Aorta (tissue), 5 donors: ENCODE results near the gene SLCO2A1. TPM values are rescaled to one million over a fixed set of nuclear protein-coding genes. Genes with fewer than 3 reads are reported as not detected.

Source experiments
- ATAC-seq: fragments of 200-7000 bp; cut with Tn5 transposase; one replicate; pipeline ENCODE4 v1.9.1; 2022; ENCODE audit warnings: moderate library complexity; ENCODE audit not compliant: low FRiP score
- DNase-seq, 2 donors: peaks; one replicate each; pipeline ENCODE4 v3.0.0-alpha.2; 2020
- H3K27ac ChIP-seq, 2 donors: one replicate each; pipeline ENCODE4 v1.5.1; 2013; ENCODE audit warnings: low read length in 2 of 2, mild to moderate bottlenecking in 2 of 2, moderate library complexity in 2 of 2, control low read depth in 1 of 2, inconsistent platforms in 1 of 2, low read depth in 1 of 2
- H3K27me3 ChIP-seq, 2 donors: one replicate each; pipeline ENCODE4 v1.6.1; 2013; ENCODE audit warnings: control low read depth in 1 of 2, low read length in 1 of 2, mild to moderate bottlenecking in 1 of 2, moderate library complexity in 1 of 2; ENCODE audit not compliant: insufficient read depth in 2 of 2, control insufficient read depth in 1 of 2
- H3K36me3 ChIP-seq, 2 donors: one replicate each; pipeline ENCODE4 v1.6.1; 2013; ENCODE audit warnings: control low read depth in 1 of 2, low read length in 1 of 2, mild to moderate bottlenecking in 1 of 2; ENCODE audit not compliant: insufficient read depth in 2 of 2, control insufficient read depth in 1 of 2
- H3K4me1 ChIP-seq, 2 donors: one replicate each; pipeline ENCODE4 v1.6.1; 2013; ENCODE audit warnings: low read length in 2 of 2, control low read depth in 1 of 2, mild to moderate bottlenecking in 1 of 2, moderate library complexity in 1 of 2; ENCODE audit not compliant: insufficient read depth in 2 of 2, control insufficient read depth in 1 of 2
- H3K4me3 ChIP-seq, 2 donors: one replicate each; pipeline ENCODE4 v1.5.1; 2013; ENCODE audit warnings: low read length in 2 of 2, control low read depth in 1 of 2, mild to moderate bottlenecking in 1 of 2
- H3K9me3 ChIP-seq: one replicate; pipeline ENCODE4 v1.6.1; 2013; ENCODE audit warnings: mild to moderate bottlenecking, low read length; ENCODE audit not compliant: control insufficient read depth
- WGBS, 2 donors: extraction: QIAGEN DNeasy Blood & Tissue Kit; methylation state at CpG; one replicate each; pipeline ENCODE4 v1.1.7; 2013; 5-methylcytosine and 5-hydroxymethylcytosine counted together
- intact Hi-C, 2 donors: fragments of 100-400 bp; cut with DNase I; formaldehyde crosslinking; loops; one replicate each; pipeline versions ENCODE4 v1.14.2 to v1.15.0; 2022
- polyA plus RNA-seq, 2 donors: library from polyadenylated mRNA; stranded (reverse); fragments of 200-250 nt; gene quantifications; one replicate each; pipeline ENCODE4 v1.2.3, GENCODE V29; 2013
- total RNA-seq, 2 donors: library from RNA; stranded (reverse); fragmentation: NEBNext Ultra II Directional; extraction: Animal tissue kit (Norgen Biotek cat#: 25700); gene quantifications; one replicate each; pipeline ENCODE4 v1.2.1, GENCODE V29; 2021
- donor health status: healthy with polysubstance abuse.
- donor health status: Bipolar disorder and iron deficiency.
- donor health status: DM: no; HTN: no; CAD: no.
- donor health status: DM: no; HTN: no; CAD: no.
- donor health status: DM: yes; HTN: yes; CAD: no.

SLCO2A1 gene
- total and polyA plus RNA-seq, 4 donors: 0.25 to 101 (median 49.8) TPM

DNA sequence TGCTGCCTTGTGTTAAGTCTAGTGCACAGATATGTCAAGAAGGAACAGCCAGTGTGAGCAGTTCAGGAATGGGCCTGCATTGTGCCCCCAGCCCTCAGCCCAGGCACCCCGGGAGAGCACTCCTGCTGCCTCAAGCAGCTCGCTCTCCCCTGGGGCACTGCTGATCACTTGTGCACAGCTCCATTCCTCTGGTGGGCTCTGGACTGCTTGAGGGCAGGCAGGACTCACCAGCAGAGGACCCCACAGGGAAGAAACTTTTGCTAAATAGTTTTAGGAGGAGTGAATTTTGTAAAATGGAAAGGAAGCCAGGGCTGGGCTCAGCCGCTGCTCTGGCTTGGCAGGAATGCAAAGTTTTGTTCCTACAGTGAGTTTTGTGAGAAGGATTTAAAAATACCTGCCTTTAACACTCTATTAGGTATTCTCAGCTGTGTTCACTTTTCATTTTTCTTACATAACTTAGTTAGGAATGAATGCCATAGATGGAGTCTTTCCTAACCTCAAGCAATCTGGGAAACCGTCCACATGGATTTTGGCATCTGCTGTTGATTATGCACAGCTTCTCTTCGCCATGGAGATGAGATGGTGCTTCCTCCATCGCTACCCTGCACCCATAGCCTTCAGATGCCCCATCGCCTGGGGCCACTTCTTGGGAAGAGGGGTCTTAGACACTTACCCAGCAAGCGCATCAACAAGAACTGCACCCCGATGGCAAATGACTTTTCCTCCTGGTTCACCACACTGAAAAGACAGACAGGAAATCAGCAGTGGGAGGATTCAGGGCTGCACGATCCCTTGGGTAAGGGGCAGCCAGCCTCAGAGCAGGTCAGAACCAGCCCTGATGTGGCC, 91.7 kb downstream of the SLCO2A1 start:
- H3K4me3 ChIP-seq: no peak overlapping the region
- peak overlapping the region in 1 of 2 donors; percentile 28 for H3K27ac ChIP-seq
- ATAC-seq: peak; percentile 43
- intact Hi-C loops: loop anchor here in 1 of 2 donors (10.0 kb wide), 1 partner anchor 207 kb away; no protein-coding TSS in a partner anchor
- no peaks in the 10 kb centered on the region for H3K27me3 ChIP-seq
- no peaks in the 10 kb centered on the region for H3K36me3 ChIP-seq
- H3K9me3 ChIP-seq: no peaks in the 10 kb centered on the region
- WGBS, 2 donors: 35 to 40% methylated on average over 10 of the region's 10 CpGs
- peak in 1 of 2 donors; percentile 65 for DNase-seq
- no peaks in the 10 kb centered on the region for H3K4me1 ChIP-seq

DNA sequence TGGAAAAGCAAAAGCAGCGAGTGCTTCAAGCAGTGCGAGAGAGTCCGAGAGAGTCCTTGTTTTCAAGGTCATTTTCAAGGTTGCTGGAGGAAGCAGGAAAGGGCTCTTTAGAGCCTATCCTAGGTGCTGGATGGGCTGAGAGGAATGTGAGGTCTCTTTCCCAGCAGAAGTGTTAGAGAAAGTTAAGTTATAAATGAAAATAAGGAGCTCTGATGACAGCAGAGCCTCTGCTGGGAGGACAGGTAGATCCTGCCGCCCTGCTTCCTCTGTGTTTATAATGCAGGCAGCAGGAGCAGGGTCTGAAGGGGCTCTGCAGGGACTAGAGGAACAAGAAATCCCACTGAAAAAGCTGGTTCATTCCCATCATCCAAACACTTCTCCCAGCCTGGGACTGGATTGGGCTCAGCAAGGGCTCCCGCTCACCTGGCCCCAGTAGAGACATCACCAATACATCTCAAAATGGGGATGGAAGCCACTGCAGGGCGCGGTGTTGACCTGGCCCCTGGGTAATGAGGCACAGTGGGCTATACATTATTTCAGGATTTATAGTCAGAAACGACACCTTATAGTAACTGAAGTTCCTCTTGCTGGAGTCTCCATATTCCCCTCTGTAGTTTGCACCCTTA, 92.6 kb downstream of the SLCO2A1 start:
- ATAC-seq (no peak), DNase-seq (peak in 1 of 2 donors; percentile 22)
- Histone ChIP-seq H3K4me1 (no peaks in the 10 kb centered on the region), H3K9me3 (no peaks in the 10 kb centered on the region), H3K4me3 (no peak overlapping the region), H3K36me3 (no peaks in the 10 kb centered on the region), H3K27ac (no peak overlapping the region), H3K27me3 (no peaks in the 10 kb centered on the region)
- intact Hi-C loops: loop anchor here in 1 of 2 donors (10.0 kb wide), 1 partner anchor 208 kb away; no protein-coding TSS in a partner anchor
- WGBS, 2 donors: 84 to 95% methylated on average over 8 of the region's 8 CpGs

DNA sequence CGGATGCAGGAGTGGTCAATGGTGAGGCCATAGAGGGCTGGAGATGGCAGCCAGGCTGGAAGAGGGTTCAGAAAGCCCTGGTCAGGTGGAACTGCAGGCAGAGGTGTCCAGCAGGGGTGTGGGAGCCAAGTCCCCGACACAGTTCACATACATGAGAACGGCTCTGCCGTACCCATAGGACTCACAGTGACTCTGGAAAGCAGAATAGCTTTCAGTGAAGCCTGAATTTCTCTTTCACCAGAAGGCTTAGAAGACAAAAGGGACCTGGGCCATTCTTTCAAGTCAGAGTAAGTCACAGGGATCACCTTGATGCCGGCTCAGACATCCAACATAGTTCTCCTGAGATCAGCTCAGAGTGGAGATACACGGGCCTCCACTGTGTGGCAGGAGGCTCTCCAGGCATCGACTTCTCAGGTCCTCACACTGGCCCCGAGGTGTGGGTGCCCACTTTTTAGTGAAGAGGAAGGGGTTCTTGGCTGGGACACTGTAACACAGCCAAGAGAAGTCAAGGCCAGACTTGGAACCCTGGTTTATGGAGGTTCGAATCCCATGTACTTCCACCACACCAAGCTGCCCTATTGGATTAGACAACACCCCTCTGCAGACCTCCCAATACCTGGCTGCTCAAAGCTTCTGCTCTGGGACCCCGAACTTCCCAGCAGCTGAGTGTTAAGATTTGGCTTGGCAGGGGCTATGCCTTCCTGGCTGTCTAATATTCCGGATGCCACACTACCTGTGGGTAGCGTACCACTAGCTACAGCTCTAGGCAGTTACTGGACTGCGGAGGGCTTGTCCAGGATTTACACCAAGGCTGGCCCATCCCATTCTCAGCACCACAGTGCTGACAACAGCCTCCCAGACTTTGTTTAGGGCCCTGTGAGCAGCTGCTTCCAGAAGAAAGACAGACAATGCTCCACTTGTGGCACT, 93.6 kb downstream of the SLCO2A1 start:
- no peak overlapping the region for H3K27ac ChIP-seq
- no peaks in the 10 kb centered on the region for H3K9me3 ChIP-seq
- no peak for ATAC-seq
- intact Hi-C loops: loop anchor here in 1 of 2 donors (10.0 kb wide), 1 partner anchor 209 kb away; no protein-coding TSS in a partner anchor
- no peak for DNase-seq
- no peaks in the 10 kb centered on the region for H3K36me3 ChIP-seq
- WGBS, 2 donors: 91 to 95% methylated on average over 13 of the region's 13 CpGs
- no peaks in the 10 kb centered on the region for H3K27me3 ChIP-seq
- no peaks in the 10 kb centered on the region for H3K4me1 ChIP-seq
- H3K4me3 ChIP-seq: no peak overlapping the region

DNA sequence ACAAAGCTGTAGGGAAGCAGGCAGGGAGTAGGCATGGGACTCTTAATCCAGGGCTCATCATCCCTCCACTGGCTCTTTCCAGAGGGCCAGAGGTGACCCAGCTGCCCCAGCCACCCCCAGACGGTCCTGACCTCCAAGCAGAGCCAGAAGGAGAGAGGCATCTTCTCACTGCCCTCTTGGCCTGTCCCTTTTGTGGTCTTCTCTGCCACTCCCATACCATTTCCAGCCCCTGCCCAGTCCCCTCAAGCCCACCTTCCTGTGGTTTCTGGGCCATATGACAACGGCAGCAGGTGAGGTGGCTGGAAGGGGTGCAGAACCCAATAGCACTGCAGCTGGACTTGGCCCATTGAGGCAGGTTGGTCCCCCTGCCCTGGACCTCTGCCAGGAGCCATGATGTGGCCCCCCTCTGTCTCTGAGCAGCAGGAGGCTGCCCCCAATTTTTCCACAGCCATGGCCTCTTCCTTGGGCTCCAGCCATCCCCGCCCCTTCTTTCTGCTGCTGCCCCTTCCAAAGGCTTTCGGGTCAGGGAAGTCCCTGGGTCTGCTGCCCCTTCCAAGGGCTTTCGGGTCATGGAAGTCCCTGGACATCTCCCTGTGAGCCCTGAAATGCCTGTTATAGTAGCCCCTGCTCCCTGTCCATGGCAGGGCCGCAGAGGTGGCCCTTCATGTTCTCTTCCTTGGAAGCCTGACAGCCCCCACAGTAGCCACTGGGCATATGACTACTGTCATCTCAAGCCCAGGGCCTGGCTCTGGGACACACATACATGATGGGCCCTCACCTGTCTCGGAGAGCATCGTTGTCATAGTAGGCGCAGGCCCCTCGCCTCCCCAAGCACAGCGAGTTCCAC, 94.5 kb downstream of the SLCO2A1 start:
- ATAC-seq (no peak), DNase-seq (peak in 1 of 2 donors; percentile 66)
- intact Hi-C loops: loop anchor here in 1 of 2 donors (5.0 to 10.0 kb wide), 2 partner anchors 102 to 210 kb away; no protein-coding TSS in a partner anchor
- 87 to 93% methylated on average over 11 of the region's 11 CpGs for WGBS, 2 donors
- Histone ChIP-seq H3K4me3 (no peak overlapping the region), H3K27me3 (no peaks in the 10 kb centered on the region), H3K27ac (no peak overlapping the region), H3K36me3 (no peaks in the 10 kb centered on the region), H3K4me1 (no peaks in the 10 kb centered on the region), H3K9me3 (no peaks in the 10 kb centered on the region)

DNA sequence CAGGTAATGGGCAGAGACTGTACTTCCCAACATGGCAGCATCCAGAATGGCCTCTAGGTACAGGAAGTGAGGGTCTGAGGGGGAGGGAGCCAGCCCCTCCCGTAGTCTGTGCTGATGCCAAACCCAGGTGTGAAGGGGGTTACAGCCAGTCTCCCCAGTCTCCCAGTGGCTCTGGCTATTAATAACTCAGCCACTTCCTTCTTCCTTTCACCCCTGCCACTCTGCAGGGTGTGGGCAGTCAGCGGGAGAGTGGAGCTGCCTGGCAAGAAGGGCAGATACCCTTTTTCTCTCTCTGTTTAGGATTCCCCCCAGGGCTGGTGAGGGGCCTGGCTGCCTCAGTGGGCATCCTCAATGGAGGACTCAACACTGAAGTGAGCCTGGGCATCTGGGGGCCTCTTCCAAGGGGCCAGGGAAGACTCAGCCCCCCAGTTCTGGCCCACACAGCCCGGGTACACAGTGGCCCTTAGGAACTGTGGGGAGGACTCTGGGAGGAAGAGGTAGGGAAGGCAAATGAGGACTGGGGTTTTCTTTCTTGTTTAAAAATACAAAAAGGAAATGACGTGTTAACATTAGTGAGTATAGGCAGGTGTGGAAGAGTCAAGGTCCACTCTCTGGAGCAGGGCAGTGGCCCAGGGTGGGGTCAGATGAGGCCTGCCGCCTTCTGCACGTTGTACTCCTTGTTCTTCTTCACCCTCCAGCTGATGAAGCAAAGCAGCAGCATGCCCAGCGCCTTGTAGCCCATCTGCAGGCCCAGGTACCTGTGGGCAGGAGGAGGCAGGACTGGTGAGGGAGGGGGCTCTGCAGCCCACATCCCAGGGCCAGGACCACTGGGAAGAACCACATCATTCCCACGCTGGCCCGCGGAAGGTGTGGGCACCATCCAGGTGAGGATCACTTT, 95.4 kb downstream of the SLCO2A1 start:
- intact Hi-C loops: loop anchor here in 1 of 2 donors (5.0 to 10.0 kb wide), 2 partner anchors 103 to 210 kb away; no protein-coding TSS in a partner anchor

DNA sequence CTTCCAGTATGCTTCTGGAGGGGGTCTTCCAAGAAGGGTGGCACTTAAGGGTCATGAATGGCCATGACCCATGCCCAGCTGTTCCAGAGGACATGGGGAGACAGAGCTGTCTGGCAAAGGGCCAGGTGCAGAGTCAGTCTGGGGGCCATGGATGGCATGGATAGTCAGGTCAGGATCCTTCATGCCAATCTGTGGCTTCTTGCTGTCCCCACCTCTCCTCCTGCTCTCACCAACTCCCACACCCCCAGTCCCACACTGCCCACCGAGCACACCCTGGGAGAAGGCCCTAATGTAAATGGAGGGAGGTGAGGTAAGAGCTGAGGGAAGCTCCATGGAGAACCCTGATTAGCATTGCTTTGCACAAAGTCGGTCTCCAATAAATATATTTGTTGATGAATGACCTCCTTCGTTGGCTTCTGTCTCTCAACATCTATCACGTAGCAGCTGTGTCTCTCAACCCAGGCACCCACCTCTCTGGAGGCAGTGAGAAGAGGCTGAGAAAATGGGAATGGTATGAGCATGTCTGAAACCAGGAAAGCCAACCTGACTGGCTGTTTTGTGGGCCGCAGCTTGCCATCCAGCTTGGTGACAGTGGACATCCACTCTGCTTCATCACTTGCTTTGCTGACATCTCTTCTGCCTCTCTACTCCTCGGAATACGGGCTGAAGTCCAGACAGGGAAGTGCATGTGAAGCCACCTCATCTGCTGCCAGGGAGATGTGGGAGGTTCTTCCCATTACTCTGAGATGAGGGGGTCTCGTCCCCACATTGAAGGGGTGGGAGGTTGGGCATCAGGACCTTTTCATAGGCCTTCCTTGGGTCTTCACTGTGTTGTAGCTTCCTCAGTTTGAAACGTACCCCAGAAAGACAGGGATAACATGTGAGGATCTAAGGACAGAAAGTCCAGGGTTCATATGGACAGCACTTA, 96.4 kb downstream of the SLCO2A1 start:
- H3K27me3 ChIP-seq: no peaks in the 10 kb centered on the region
- DNase-seq (peak in 1 of 2 donors; percentile 53), ATAC-seq (no peak)
- no peak overlapping the region for H3K4me3 ChIP-seq
- 95% methylated on average over 9 of the region's 9 CpGs for WGBS, 2 donors
- intact Hi-C loops: loop anchor here in 1 of 2 donors (5.0 to 10.0 kb wide), 2 partner anchors 104 to 211 kb away; no protein-coding TSS in a partner anchor
- H3K36me3 ChIP-seq: no peaks in the 10 kb centered on the region
- no peaks in the 10 kb centered on the region for H3K9me3 ChIP-seq
- H3K4me1 ChIP-seq: no peaks in the 10 kb centered on the region
- H3K27ac ChIP-seq: no peak overlapping the region

More for the DNA sequence above, 95.4 kb downstream of the SLCO2A1 start:
- H3K27me3 ChIP-seq: no peaks in the 10 kb centered on the region
- WGBS, 2 donors: 91 to 93% methylated on average over 10 of the region's 10 CpGs
- no peaks in the 10 kb centered on the region for H3K9me3 ChIP-seq
- no peaks in the 10 kb centered on the region for H3K36me3 ChIP-seq
- DNase-seq (peak in 1 of 2 donors; percentile 61), ATAC-seq (no peak)
- H3K4me3 ChIP-seq: no peak overlapping the region
- H3K27ac ChIP-seq: no peak overlapping the region
- no peaks in the 10 kb centered on the region for H3K4me1 ChIP-seq
